HG03045 (cell line): Measurements from ENCODE around the gene NPR1.
"Not testable (repeated sequence)": the region's sequence is repeated elsewhere in the genome, so short reads cannot be mapped to it uniquely, and the experiment has no call there.

Source experiments
- ATAC-seq: cut with Tn5 transposase; IDR thresholded peaks from one replicate; pipeline ENCODE4 v1.9.1; 2021; ENCODE audit warnings: mild to moderate bottlenecking, moderate library complexity; ENCODE audit not compliant: unreplicated experiment

Gene NPR1

DNA sequence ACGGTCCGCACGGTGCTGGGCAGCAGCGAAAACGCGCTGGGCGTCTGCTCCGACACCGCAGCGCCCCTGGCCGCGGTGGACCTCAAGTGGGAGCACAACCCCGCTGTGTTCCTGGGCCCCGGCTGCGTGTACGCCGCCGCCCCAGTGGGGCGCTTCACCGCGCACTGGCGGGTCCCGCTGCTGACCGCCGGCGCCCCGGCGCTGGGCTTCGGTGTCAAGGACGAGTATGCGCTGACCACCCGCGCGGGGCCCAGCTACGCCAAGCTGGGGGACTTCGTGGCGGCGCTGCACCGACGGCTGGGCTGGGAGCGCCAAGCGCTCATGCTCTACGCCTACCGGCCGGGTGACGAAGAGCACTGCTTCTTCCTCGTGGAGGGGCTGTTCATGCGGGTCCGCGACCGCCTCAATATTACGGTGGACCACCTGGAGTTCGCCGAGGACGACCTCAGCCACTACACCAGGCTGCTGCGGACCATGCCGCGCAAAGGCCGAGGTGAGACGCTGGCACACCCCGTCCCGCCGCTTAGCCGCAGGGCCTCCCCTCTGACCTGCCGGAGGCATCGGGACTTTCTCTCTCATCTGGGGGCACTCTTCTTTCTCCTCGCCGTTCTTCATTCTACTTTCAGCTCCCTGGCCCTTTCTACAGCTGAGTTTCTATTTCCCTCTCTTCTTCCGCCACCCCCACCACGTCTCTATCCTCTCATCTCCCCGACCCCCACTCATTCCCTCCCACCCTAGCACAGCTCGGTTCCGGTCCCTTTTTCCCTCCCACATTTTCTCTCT is 1.0 kb downstream of the NPR1 start:
- ATAC-seq = no peak

DNA sequence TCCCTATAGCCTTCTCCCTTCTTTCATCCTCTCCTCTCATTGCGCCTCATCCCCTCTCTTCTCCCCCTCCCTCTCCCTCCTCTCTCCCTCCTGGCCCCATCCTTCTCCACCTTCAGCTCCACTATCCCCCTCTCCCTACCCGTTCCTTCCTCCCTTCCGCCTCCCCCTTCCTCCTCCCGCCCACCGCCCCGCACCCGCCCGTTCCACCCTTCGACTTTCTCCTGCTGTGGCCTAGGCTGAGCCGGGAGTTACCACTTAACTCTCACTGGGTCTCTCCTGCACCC is 1.6 kb downstream of the NPR1 start:
- ATAC-seq = no peak

DNA sequence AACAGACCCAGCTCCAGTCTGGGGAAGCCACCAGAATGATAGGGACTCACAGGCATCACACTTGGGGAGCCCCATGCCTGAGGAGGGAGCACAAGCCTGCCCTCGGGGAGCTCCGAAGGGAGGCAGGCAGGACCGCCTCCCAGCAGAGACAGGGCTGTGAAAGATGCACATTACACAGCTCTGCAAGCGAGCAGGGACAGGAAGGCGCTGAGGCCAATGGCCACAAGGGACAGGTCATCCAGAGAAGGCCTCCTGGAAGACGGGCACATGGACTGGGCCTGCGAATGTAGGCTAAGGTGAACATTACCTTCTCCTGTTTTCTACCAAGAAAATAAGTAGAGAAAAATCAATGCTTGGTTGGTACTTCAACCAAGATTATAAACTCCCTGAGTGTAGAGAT is 4.2 kb downstream of the NPR1 start:
- no peak for ATAC-seq

DNA sequence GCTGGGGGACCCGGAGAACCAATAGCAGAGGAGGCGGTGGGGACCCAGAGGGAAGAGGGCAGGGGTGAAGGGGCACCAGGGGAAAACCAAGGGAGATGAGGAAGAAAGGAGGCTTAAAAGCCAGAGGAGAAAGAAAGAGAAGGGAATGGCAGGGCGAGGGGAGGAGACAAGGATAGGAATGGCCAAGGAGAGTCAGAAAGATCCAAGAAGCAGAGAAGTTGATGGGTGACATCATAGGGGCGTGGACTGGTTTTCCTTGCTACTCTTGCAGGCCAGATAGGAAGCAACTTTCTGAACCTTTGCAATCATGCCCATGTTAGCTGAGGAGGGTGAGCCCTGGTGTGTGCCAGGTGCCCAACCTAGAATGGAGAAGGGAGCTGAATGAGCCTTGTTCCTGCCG is 5.4 kb downstream of the NPR1 start:
- no peak for ATAC-seq

DNA sequence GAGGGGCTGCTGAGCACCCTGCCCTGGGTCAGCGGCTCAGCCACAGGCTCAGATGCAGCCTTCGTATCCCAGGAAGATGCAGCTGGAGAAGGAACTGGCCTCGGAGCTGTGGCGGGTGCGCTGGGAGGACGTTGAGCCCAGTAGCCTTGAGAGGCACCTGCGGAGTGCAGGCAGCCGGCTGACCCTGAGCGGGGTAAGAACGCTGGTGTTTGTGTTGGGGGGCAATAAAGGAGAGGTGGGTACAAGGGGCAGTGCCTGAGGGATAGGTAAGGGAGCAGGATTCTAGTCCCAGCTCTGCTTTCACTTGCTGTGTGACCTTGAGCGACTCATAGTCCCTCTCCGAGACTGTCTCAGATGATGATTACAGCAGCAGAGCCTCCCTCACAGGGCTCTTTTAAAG is 6.4 kb downstream of the NPR1 start:
- ATAC-seq = no peak

DNA sequence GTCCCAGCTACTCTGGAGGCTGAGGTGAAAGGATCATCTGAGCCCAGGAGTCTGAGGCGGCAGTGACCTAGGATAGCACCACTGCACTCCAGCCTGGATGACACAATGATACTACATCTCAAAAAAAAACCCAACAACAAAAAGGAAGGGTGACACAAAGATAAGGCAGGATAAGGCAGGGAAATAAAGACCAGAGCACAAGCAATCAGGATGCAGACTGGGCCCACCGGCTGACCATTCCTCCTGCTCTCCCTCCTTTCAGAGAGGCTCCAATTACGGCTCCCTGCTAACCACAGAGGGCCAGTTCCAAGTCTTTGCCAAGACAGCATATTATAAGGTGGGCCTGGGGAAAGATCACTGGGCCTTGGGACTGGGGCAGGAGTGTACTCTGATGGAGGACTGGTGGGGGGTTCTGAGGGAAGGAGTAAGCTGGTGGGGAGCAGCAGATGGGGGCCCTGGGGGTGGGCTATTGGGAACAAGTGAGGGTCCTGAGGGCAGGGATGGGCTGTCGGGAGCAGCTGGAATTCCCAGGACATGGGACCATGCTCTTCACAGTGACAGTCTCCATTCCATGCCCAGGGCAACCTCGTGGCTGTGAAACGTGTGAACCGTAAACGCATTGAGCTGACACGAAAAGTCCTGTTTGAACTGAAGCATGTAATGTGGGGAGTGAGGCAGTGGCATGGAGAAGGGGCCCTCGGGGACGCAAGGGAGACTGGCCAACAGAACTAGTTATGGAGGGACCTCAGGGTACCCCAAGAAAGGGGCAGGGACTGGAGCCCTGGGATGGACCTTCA is 7.3 kb downstream of the NPR1 start:
- no peak for ATAC-seq

DNA sequence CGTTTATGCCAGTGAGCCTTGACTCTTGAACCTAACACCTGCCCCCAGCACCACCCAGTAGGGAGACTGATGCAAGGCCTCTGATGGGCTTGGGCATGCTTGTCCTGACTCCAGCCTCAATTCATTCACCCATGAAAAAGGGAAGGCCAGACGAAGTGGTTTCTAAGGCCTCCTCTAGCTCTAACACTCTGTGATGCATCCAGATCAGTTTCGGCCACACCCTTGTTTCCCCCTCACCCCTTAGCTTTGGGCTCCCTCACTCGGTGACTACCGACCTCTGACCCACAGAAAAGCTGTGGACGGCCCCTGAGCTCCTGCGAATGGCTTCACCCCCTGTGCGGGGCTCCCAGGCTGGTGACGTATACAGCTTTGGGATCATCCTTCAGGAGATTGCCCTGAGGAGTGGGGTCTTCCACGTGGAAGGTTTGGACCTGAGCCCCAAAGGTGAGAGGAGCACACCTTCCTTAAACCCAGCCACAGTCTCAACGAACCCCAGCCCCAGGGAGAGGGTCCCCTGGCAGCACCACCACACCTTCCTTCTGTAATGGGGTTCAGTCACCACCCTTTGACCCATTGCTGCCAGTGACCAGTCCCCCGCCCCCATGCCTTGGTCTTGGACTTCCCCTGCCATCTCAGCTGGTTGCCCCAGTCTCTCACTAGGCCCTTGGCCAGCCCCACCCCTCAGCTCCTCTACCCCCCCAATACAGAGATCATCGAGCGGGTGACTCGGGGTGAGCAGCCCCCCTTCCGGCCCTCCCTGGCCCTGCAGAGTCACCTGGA is 9.0 kb downstream of the NPR1 start:
- no peak for ATAC-seq

DNA sequence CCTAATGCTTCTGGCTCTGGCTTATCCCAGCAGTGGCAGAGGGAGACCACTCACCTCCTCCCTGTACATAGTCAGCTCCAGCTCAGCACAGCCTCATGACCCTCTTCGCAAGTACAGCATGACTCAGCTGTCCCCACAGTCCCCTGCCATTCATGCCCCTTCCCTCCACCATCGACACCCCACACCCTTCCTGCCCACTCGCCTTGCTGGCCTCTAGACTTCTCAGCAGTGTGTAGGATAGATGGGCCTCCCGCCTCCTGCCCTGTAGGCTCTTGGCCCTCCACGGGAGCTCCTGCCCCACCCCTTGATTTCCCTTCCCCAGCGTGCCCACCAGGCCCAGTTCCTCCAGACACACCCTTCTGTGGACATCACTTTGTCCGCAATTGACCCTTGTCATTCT is 9.8 kb downstream of the NPR1 start:
- no peak for ATAC-seq

DNA sequence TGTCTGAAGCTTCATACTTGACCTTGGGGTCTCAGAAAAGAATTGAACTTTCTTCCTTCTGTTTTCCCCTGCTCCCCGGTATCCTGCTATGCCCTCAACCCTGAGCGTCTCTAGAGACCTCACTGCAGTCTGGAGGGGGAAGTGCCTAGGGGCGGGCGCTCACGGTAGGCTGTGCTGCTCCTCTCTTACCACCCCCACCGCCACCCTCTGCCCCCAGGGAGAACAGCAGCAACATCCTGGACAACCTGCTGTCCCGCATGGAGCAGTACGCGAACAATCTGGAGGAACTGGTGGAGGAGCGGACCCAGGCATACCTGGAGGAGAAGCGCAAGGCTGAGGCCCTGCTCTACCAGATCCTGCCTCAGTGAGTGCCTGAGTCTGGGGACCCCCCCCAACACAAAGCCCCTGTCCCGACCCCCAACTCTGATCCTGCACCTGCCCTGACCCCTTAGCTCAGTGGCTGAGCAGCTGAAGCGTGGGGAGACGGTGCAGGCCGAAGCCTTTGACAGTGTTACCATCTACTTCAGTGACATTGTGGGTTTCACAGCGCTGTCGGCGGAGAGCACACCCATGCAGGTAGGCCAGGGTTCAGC is 10.3 kb downstream of the NPR1 start:
- no peak for ATAC-seq

DNA sequence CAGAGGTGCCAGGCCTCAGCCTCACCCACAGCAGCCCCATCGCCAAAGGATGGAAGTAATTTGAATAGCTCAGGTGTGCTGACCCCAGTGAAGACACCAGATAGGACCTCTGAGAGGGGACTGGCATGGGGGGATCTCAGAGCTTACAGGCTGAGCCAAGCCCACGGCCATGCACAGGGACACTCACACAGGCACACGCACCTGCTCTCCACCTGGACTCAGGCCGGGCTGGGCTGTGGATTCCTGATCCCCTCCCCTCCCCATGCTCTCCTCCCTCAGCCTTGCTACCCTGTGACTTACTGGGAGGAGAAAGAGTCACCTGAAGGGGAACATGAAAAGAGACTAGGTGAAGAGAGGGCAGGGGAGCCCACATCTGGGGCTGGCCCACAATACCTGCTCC is 15.0 kb downstream of the NPR1 start:
- no peak for ATAC-seq

DNA sequence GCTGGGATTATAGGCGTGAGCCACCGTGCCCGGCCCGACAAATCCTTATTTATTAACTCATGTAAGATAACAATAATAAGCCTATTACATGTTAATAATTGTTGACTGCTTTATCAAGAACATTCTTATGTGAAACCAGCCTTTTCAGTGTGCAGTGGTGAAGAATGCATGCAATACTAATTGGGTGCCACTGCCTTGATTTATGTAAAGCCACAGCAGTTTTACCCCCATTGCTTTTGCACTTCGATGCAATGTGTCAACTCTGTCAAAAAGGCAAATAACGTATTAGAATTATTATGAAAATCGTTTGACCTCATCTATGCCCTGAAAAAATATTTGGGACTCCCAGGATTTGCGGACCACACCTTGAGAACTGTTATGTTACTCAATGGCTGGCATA is 18.3 kb downstream of the NPR1 start:
- ATAC-seq = no peak

DNA sequence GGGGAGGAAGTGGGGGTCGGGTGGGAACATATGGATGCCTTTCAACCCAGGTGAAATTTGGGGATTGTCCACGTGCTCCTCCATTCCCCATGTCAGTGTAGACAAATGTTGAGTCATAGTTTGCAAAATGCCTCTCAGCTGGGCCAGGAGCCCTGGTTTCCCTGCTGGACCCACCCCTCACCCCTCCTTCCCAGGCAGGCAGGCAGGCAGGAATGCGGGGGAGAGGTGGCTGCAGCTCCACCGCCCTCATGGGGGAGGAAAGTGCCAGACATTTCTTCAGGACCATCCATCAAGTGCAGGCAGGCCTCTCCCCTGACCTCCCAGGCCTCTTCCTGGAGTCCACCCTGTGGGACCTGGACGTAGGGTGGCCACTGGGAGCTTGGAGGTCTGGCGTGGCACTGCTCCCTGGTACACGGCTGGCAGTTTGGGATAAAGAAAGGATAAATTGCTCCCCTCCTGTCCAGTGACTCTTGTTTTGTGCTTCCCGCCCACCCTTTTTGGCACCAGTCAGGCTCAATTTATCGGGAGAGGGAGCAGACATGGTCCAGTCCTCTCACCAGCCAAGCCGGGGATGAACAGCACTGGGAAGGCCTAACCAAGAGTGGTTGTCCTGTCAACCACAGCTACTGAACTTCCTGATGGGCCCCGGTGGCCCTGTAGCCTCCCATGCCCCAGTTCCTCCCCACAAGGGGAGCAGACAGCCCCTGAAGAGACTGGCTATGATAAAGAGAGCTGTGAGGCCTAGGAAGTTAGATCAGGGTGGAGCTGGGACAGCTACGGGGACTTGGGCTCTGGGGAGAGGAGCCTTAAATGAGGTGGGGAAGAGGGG is 18.9 kb downstream of the NPR1 start:
- ATAC-seq = no peak

DNA sequence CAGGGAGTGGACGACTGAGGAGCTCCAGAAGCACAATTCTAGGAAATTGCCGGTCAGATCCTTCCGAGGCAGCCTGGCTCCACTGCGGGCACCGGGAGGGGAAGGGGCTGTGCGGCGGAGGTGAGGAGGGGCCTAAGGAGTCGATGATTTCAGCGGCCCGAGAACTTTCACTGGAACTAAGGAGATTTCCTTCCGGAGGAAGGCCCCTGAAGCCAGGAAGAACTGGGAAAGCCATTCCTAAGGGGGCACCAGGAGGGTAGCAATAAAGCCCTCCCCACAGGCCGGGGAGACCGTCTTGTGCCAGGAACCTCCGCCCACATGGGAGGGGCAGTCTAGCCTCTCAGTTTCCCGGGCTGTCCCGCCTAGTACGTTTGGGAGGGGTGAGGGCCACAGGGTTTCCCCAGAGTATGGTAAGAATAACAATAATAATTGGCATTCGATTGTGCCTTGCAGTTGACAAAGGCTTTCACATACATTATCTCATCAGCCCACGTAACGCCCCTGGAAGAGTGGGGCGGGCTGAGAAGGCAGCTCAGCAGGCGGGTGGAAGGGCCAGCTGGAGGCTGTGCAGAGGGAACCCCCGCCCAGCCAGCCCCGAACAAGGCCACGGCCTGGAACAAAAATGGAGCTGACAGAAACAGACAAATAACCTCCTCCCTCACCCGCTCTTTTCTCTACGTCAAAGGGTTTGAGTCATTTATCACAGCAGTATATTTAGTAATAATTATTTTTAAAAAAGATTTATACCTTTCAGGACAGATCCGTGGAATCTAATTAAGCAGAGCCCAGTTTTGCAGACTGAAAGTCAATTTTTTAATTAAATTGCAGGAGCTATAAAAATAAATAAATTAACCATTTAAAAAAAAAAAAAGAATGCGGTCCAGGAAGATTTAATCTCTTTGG is 19.8 kb downstream of the NPR1 start:
- ATAC-seq = no peak

DNA sequence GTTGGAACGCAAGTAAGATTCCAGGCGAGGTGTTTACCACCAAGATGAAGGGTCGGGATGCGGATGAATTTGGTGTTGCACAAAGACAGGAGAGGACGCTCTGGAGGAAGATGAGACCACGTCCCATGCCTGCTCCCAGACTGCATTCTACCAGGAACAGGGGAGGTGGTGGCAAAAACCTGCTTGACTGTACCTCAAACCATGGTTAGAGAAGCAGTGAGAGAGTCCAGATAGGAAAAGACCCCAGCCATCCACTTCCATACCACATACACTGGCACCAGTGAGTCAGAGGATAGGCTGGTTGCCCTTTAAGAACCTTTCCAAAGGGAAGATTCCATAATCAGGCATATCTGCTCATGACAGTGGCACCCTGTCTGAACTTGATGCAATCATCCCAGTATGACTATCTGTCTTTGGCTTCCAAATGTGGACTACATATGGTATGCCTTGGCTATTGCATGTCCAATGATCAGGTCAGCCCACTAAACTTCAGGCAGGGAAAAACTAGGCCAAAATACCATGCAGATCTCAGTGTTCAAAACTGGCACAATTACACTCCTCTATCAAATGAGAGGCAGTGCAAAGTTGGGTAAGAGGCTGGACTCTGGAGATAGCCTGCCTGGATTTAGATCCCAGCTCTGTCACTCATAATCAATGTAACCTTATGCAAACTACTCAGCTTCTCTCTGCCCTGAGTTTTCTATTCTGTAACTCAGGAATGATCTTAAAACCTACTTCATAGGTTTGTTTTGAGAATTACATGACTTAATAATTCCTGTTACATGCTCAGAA is 20.6 kb downstream of the NPR1 start:
- ATAC-seq = no peak

DNA sequence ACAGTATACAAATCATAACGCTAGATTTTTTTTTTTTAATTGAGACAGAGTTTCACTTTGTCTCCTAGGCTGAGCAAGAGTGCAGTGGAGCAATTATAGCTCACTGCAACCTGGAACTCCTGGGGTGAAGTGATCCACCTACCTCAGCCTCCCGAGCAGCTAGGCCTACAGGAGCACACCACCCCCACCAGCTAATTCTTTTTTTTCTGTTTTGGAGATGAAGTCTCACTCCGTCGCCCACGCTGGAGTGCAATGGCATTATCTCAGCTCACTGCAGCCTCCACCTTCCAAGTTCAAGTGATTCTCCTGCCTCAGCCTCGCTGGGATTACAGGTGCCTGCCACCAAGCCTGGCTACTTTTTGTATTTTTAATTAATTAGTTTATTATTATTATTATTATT is 21.3 kb downstream of the NPR1 start:
- no peak for ATAC-seq

DNA sequence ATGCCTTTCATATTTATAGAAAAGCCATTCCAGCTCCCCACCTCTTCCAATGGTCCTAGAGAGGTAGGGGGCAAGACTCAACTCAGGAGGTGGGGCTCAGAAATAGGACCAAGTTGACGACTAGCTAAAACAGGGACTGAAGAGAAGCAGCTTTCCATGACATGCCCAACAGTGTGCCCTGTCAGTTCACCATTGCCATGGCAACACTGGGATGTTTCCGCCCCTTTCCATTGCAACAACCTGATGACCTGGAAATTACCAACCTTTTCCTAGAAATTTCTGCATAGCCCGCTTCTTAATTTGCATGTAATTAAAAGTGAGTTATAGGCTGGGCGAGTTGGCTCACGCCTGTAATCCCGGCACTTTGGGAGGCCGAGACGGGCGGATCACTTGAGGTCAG is 27.0 kb downstream of the NPR1 start:
- no peak for ATAC-seq

DNA sequence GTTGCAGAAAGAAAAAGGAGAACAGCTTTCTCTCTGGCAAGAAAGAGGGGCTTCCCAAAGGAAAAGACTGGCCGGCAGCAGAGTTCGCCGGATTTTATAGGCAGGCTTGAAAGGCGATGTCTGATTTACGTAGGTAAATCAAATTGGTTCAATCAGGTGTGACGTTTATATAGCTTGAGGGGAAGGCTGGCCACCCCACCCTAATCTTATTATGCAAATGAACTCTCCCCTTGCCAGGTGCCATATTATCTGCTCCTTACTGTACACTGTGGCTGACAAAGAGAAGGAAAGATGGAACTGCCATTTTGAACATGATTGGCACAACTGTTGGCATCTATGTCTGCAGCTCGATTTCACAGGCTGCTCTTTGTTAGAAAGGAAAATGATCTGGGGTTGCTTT is 32.5 kb downstream of the NPR1 start:
- ATAC-seq = no peak

DNA sequence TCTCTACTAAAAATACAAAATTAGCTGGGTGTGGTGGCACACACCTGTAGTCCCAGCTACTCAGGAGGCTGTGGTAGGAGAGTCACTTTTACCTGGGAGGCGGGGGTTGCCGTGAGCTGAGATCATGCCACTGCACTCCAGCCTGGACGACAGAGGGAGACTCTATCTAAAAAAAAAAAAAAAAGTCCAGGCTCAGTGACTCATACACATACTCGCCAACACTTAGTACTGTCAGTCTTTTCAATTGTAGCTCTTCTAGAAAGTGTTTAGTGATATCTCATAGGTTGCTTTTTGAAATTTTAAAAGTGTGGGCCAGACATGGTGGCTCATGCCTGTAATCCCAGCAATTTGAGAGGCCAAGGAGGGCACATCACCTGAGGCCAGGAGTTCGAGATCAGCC is 37.7 kb downstream of the NPR1 start:
- not testable (repeated sequence) for ATAC-seq

DNA sequence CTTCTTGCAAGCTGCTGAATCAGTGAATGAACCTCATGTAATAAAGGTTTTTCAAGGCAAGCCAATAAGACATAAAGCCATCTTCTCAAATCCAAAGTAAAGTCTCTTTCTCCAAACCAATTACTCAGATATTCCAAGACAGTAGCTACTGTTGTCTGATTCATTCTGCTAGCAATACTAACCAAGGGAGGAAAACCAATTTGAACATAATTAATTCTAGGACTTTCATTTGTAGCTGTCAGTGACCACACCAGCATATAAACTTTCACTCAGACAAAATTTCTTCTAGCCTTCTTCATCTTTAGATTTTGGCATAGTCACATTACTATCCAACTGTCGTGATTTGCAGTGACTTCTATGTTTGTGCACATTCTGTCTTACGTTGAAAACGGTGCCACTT is 38.8 kb downstream of the NPR1 start:
- no peak for ATAC-seq
